Neuron (in vitro differentiated cells): ENCODE data around the gene EPS8L2.
"Not testable (repeated sequence)": the region's sequence is repeated elsewhere in the genome, so short reads cannot be mapped to it uniquely, and the experiment has no call there.

ENCODE experiments used
- H2AFZ ChIP-seq: one replicate; pipeline ENCODE4 v1.6.1; 2013; ENCODE audit warnings: low read depth, mild to moderate bottlenecking, inconsistent platforms, low read length, moderate library complexity
- H3K27me3 ChIP-seq: one replicate; pipeline ENCODE4 v1.6.1; 2013; ENCODE audit warnings: low read length; ENCODE audit not compliant: insufficient read depth
- H3K36me3 ChIP-seq: one replicate; pipeline ENCODE4 v1.6.1; 2013; ENCODE audit warnings: low read length; ENCODE audit not compliant: insufficient read depth
- H3K4me1 ChIP-seq: one replicate; pipeline ENCODE4 v1.6.1; 2013; ENCODE audit warnings: low read length; ENCODE audit not compliant: insufficient read depth
- H3K4me3 ChIP-seq: 2 replicates; pipeline ENCODE4 v1.5.1; 2013; ENCODE audit warnings: mild to moderate bottlenecking, low read length, moderate library complexity
- H3K9me3 ChIP-seq: one replicate; pipeline ENCODE4 v1.6.1; 2013; ENCODE audit warnings: low read length

Gene EPS8L2

DNA sequence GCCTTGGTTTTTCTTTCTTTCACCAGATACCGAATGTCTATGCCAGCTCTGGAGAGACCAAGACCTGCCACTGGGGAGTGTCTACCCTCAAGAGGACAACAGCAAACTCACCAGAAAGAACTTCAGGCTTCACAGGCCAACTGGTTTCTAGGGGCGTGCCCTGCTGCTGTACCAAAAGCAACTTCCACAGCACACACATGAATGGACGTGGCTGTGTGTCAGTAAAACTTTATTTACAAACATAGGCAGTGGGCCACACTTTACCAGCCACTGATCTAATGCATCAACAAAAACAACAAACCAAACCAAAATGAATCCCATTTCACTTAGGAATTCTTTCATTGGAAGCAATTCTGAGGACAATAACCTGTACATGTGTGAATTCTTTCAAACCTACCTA lies 27.7 kb upstream of the EPS8L2 start:
- peaks cover 72% of the 10 kb centered on the region for H3K36me3 ChIP-seq
- H3K9me3 ChIP-seq, result no peaks in the 10 kb centered on the region
- no peak overlapping the region for H3K4me3 ChIP-seq
- H2AFZ ChIP-seq, result no peak overlapping the region
- no peaks in the 10 kb centered on the region for H3K4me1 ChIP-seq
- H3K27me3 ChIP-seq, result no peaks in the 10 kb centered on the region

DNA sequence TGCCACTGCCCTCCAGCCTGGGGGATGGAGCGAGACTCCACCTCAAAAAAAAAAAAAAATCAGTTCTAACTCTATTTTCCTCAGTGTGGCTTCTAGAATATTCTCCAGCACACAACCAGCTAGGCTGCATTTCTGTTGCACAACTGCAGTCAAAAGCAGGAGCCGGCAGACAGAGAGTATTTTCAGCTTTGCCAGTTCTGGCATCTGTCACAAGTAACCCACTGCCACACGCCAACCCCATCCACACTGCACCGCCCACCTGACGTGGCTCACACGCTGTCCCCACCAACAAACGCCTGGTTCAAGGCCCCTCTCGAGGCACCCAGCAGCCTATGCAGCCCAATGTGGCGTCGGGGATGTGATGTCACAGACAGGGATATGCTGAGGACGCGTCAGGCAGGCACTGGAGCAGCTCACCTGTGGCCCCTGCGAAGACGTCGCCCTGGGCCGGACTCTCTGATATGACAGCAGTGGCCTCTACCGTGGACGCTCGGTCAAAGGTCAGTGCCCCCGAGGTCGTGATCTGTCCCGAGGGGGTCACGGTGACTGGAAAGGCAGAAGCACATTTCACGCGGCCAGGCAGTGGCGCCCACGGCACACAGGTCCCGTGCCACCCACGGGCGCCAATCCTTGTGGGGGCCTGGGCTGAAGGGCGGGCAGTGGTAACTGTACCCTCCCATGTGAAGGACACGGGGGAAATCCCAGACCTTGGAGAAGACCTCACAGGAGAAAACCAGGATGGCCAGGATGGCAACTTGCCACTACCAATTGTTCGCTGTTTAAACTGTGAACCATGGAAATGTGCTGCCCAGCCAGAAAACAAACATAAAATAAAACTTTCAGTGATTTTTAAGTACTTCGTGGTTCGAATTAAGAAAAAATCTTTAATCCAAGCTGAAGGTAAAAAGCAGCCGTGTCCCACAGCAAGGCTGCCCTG lies 26.5 kb upstream of the EPS8L2 start:
- H3K4me3 ChIP-seq, result no peak overlapping the region
- H3K27me3 ChIP-seq, result no peaks in the 10 kb centered on the region
- H2AFZ ChIP-seq, result no peak overlapping the region
- no peaks in the 10 kb centered on the region for H3K9me3 ChIP-seq
- H3K4me1 ChIP-seq, result no peaks in the 10 kb centered on the region
- H3K36me3 ChIP-seq, result peaks cover 71% of the 10 kb centered on the region

DNA sequence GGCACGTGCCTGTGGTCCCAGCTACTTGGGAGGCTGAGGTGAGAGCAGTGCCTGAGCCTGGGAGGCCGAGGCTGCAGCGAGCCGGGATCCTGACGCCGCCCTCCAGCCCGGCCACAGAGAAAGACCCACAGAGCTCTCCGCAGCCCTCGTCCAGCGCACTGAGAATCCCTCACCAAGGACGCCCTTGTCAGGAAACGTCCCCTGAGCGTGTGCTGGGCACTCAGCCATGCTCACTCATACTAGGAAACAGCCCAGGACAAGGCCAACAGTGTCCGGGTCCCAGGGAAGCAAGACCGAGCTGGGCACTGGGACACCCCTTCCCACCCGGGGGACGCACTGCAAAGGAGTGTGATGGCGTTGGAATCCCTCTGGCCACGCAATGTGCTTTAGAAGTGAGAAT lies 25.6 kb upstream of the EPS8L2 start:
- peaks cover 70% of the 10 kb centered on the region for H3K36me3 ChIP-seq
- H3K27me3 ChIP-seq, result no peaks in the 10 kb centered on the region
- no peak overlapping the region for H3K4me3 ChIP-seq
- no peaks in the 10 kb centered on the region for H3K9me3 ChIP-seq
- no peaks in the 10 kb centered on the region for H3K4me1 ChIP-seq
- no peak overlapping the region for H2AFZ ChIP-seq

- Histone ChIP-seq H3K27me3 (no peaks in the 10 kb centered on the region), H2AFZ (no peak overlapping the region), H3K4me3 (no peak overlapping the region), H3K9me3 (no peaks in the 10 kb centered on the region), H3K4me1 (no peaks in the 10 kb centered on the region), H3K36me3 (peaks cover 70% of the 10 kb centered on the region)
These were observed 25.1 kb upstream of the EPS8L2 start for GRCh38 chr11:680970-681369.

DNA sequence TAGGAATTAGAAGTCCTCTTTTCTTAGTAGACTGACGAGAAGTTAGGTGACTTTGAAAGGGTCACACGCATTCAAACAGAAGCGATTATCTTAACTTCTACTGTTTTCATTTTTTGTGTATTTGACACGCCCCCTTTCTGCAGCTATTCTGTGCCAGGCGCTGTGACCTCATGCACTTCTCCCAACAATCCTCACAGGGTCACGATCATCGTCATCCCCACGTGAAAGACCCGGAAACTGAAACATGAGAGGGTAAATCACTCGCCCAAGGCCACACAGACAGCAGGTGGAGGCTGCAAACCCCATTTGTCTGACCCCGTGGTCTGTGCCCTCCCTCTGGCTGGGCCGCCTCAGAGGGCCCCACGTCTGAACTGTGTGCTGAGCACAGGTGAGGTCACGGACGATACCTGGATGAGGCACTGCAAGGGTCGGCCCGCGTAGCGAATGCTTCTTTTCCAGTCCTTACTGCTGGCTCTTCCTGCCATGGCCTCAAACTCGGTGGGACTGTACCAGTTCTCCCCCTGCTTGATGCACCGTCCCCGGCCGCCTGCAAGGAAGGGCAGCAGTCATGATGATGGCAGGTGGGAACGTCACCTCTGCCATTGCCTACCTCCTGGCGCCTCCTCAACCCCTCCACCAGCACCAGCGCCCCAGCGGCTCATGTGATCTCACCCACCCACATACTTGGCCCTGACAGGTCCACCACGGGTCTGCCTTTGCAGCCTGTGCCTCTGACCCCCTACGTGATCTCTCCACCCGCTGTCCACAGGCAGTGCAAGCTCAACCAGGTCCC lies 19.4 kb upstream of the EPS8L2 start:
- Histone ChIP-seq H3K36me3 (peaks cover 76% of the 10 kb centered on the region), H2AFZ (no peak overlapping the region), H3K4me3 (no peak overlapping the region), H3K4me1 (no peaks in the 10 kb centered on the region), H3K9me3 (no peaks in the 10 kb centered on the region), H3K27me3 (no peaks in the 10 kb centered on the region)

- Histone ChIP-seq H3K9me3 (no peaks in the 10 kb centered on the region), H2AFZ (no peak overlapping the region), H3K4me3 (no peak overlapping the region), H3K36me3 (peaks cover 65% of the 10 kb centered on the region), H3K27me3 (no peaks in the 10 kb centered on the region), H3K4me1 (no peaks in the 10 kb centered on the region)
These were observed 18.3 kb upstream of the EPS8L2 start for GRCh38 chr11:687751-688150.

DNA sequence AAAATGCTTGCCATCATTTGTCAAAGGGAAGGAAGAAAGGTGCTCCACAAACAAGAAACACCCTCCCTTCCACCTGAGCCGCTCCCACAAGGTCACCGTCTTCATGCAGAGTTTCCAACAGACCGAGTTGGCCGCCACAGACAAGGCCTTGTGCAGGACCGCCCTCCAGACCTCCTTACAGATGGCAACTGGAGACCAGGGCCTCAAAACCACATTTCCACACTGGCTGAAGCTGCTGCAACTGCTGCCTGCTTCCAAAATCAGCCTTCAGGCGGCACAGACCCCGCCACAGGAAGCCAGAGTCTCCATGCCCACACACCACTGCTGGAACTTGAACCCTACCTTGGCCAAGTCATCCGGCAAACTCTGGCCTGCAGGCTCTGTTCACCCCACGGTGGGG lies 17.4 kb upstream of the EPS8L2 start:
- H3K27me3 ChIP-seq, result no peaks in the 10 kb centered on the region
- no peak overlapping the region for H2AFZ ChIP-seq
- H3K36me3 ChIP-seq, result peaks cover 57% of the 10 kb centered on the region
- H3K4me3 ChIP-seq, result no peak overlapping the region
- H3K4me1 ChIP-seq, result peaks cover 8% of the 10 kb centered on the region
- H3K9me3 ChIP-seq, result no peaks in the 10 kb centered on the region

- H3K27me3 ChIP-seq, result no peaks in the 10 kb centered on the region
- peaks cover 49% of the 10 kb centered on the region for H3K36me3 ChIP-seq
- H2AFZ ChIP-seq, result no peak overlapping the region
- no peaks in the 10 kb centered on the region for H3K9me3 ChIP-seq
- H3K4me3 ChIP-seq, result no peak overlapping the region
- peaks cover 17% of the 10 kb centered on the region for H3K4me1 ChIP-seq
These were observed 16.4 kb upstream of the EPS8L2 start for GRCh38 chr11:689625-690024.

- H3K9me3 ChIP-seq, H2AFZ ChIP-seq, H3K4me3 ChIP-seq, H3K27me3 ChIP-seq: not testable (repeated sequence)
- Histone ChIP-seq H3K4me1 (peaks cover 17% of the 10 kb centered on the region), H3K36me3 (peaks cover 47% of the 10 kb centered on the region)
These were observed 15.8 kb upstream of the EPS8L2 start for GRCh38 chr11:690244-690643.

- Histone ChIP-seq H3K36me3 (peaks cover 44% of the 10 kb centered on the region), H2AFZ (no peak overlapping the region), H3K4me3 (no peak overlapping the region), H3K27me3 (no peaks in the 10 kb centered on the region), H3K9me3 (no peaks in the 10 kb centered on the region), H3K4me1 (peaks cover 17% of the 10 kb centered on the region)
These were observed 15.0 kb upstream of the EPS8L2 start for GRCh38 chr11:690738-691633.

GRCh38 chr11:691710-692590 lies 14.1 kb upstream of the EPS8L2 start:
- H3K4me3 ChIP-seq, result no peak overlapping the region
- H3K36me3 ChIP-seq, result peaks cover 35% of the 10 kb centered on the region
- H3K9me3 ChIP-seq, result no peaks in the 10 kb centered on the region
- H3K4me1 ChIP-seq, result peaks cover 22% of the 10 kb centered on the region
- H2AFZ ChIP-seq, result no peak overlapping the region
- H3K27me3 ChIP-seq, result no peaks in the 10 kb centered on the region

- H3K27me3 ChIP-seq, result no peaks in the 10 kb centered on the region
- peaks cover 27% of the 10 kb centered on the region for H3K36me3 ChIP-seq
- H3K4me3 ChIP-seq, result no peak overlapping the region
- H3K4me1 ChIP-seq, result peaks cover 24% of the 10 kb centered on the region
- no peaks in the 10 kb centered on the region for H3K9me3 ChIP-seq
- no peak overlapping the region for H2AFZ ChIP-seq
These were observed 13.1 kb upstream of the EPS8L2 start for GRCh38 chr11:692824-693414.
